ENCODE results near the gene RASAL1.

The RASAL1 gene

DNA sequence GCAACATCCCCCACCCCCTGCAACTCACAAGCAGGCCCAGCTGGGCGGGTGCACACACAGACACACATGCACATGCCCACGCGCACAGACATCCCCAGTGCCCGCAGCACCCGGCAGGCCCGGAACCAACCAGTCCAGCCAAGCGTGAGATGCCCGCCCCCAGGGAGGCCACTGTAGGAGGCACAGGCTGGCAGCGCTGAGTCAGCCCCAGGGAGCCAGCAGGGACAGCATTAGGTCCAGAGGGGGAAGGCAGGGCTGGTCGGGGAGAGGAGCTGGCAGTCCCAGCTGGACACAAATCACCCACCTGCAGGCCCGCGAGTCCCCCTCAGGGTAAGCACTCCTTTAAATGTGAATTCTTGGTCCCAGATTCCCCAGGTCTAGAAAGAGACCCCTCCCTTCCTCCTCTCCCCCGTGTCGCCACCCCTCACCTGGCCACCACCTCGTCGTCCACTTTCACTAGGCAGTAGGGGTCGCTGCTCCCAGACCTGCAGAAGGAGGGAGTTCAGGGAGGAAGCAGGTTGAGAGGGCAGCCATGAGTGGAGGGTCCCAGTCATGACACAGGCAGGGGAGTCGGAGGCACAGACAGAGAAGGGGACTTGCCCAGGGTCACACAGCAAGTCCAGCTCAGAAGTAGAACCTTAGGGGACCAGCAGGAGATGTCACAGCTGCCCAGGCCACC lies 5.0 kb downstream of the RASAL1 start:
- TF ChIP-seq, protein P1, sequence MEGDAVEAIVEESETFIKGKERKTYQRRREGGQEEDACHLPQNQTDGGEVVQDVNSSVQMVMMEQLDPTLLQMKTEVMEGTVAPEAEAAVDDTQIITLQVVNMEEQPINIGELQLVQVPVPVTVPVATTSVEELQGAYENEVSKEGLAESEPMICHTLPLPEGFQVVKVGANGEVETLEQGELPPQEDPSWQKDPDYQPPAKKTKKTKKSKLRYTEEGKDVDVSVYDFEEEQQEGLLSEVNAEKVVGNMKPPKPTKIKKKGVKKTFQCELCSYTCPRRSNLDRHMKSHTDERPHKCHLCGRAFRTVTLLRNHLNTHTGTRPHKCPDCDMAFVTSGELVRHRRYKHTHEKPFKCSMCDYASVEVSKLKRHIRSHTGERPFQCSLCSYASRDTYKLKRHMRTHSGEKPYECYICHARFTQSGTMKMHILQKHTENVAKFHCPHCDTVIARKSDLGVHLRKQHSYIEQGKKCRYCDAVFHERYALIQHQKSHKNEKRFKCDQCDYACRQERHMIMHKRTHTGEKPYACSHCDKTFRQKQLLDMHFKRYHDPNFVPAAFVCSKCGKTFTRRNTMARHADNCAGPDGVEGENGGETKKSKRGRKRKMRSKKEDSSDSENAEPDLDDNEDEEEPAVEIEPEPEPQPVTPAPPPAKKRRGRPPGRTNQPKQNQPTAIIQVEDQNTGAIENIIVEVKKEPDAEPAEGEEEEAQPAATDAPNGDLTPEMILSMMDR (IDR thresholded peaks at IDR 0.05; ENCODE audit: insufficient read depth, low read depth, low read length, missing control alignments), result no peak
- no peak overlapping the region for H3K4me3 ChIP-seq (ENCODE audit: low read length)
- peak; percentile 45 for DNase-seq (ENCODE audit: low read depth)

DNA sequence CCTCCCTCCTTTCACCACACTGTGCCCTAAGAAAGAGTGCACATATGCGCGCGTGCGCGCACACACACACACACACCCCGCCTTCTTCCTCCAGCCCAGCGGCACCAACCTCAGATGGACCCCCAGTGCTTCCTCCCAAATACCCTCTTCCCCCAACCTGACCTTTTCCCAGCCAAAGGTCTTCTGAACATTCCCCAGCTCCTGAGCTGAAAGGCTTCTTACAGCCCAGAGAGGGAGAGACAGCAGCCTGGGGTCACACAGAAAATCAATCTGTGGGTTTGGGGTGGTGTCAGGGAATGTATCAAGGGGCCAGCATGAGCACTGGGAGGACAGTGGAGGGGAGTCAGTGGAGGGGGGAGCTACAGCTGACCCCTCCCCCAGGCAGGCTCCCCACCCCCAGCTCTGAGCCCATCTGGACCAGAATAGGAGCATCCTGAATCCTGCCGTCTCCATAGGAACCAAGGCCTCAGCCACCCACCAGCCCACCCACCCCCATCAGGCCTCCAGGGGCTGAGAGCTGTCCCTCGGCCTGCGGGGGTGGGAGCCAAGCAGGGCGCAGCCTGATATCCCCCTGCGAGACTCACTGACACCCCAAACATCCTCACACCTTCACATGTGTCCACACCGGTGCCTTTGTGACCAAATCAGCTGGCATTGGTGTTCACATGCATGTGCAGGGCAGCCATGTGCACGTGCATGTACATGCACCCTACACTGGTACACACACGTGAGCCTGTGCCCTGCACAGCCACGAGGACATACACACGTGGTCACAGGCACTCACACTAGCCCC lies 5.7 kb downstream of the RASAL1 start:
- TF ChIP-seq, protein P1 (IDR thresholded peaks at IDR 0.05; ENCODE audit: insufficient read depth, low read depth, low read length, missing control alignments), result no peak
- H3K4me3 ChIP-seq (ENCODE audit: low read length), result no peak overlapping the region
- no peak for DNase-seq (ENCODE audit: low read depth)

DNA sequence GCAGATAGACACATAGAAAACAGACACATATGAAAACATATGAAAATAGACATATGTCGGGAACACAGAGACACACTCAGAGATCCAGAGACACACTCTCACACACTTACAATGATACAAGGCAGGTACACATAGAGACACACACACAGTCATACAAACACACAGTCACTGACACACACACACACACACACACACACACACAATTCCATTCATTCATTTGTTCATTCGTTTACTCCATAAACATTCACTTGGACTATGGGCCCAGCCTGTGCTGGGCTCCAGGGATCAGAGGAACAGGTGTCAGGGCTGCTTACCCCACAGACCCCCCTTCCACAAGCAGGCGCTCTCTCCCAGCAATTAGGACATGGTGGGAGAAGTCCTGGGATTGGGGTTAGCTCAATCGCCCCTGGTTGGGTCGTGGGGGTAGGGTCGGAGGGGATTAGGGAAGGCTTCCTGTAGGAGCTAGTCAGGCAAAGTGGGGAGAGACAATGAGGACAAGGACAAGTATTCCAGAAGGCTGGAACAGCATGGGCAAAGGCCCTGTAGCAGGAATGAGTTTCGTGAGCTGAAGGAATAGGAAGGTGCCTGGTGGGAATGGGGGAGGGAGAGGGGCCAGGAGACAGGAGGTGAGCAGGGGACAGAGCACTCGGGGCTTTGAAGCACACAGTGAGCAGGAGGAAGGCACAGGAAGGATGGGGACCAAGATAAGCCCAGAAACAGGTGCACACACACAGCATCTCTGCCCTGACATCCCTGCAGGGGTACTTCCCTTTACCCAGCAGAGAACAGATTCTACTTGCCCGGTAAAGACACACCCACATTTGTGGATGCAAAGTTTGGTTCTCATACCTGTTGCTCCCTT lies 6.5 kb downstream of the RASAL1 start:
- TF ChIP-seq, protein P1 (IDR thresholded peaks at IDR 0.05; ENCODE audit: insufficient read depth, low read depth, low read length, missing control alignments), result no peak
- no peak overlapping the region for H3K4me3 ChIP-seq (ENCODE audit: low read length)
- DNase-seq (ENCODE audit: low read depth), result no peak

DNA sequence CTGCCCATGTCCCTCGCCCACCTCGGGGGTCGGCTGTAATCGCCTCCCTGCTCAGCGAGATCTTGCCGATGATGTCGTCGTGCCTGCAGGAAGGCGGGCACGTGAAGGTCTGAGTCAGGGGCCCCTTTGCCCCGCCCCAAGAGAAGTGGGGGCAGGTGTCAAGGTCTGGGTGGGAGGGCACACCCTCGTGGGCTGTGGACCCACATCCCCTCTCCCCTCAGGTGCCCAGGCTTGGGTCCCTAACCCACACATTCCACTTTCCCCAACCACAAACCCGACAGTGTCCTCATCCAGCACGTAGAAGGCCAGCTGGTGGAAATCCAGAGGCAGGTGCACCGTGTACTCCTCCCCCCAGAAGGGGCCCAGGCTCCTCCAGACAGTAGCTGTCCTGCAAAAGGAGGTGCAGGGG lies 7.8 kb downstream of the RASAL1 start:
- H3K4me3 ChIP-seq (ENCODE audit: low read length), result no peak overlapping the region
- no peak for DNase-seq (ENCODE audit: low read depth)
- TF ChIP-seq, protein P1 (IDR thresholded peaks at IDR 0.05; ENCODE audit: insufficient read depth, low read depth, low read length, missing control alignments), result no peak

DNA sequence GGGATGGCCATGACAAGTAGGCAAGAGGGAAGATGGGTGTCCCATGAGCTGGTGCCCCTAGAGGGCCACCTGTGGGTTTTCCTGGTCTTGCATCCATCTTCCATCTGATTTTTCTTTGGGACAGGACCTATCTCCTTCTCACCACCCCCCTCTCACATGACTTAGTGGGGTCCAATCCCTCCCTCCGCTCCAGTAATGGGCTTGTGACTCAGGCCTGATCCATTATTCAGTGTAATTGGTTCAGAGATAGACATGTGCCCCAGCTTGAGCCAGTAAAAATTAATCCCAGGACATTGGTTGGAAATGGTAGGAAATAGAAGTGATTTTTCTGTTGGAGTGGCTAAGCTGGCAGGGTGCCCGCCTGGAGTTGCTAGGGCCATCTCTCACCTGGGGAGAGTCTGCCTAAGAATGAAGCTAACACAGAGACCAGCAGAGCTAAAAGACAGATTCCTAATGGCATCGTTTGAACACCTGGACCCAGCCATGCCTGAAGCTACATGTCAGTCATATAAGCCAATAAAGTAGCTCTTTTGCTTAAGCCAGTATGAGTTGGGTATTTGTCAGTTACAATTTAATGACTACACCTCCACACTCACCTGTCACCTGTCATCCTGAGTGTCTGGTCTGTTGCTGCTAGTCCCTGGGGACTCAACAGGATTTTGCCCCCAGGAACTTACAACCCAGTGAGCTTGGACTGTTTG lies 14.7 kb downstream of the RASAL1 start:
- DNase-seq (ENCODE audit: low read depth), result no peak
- TF ChIP-seq, protein P1 (IDR thresholded peaks at IDR 0.05; ENCODE audit: insufficient read depth, low read depth, low read length, missing control alignments), result no peak
- H3K4me3 ChIP-seq (ENCODE audit: low read length), result no peak overlapping the region

DNA sequence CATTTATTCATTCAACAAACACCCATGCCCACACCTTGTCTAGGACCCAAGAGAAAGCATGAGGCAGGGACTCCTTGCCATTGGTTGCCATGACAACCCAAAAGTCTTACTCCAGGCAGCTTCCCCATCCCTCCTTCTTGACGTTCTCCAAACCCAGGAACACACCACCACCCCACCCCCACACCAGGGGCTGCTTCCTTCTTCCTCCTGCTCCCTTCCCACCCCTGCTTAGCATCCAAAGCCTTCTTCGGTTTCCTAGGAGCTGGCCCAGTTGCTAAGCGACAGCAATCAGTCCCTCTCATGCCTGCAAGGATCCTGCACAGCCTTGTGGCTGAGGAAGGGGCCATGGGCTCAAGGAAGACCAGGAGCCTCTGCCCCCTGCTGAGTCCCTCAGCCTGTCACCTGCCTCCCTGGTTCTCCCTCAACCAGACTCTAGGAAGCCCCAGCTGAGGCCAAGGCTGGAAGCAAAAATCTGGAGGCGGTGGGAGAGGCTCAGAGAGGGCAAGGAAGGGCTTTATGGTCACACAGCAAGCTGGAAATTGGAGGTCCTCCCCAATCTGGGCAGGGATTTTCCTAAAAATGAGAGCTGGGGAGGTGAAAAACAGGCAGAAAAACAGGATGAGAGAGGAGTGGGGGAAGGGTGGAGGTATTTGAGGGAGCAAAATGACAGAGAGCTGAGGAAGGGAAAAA lies 15.4 kb downstream of the RASAL1 start:
- no peak for DNase-seq (ENCODE audit: low read depth)
- H3K4me3 ChIP-seq (ENCODE audit: low read length), result no peak overlapping the region
- TF ChIP-seq, protein P1 (IDR thresholded peaks at IDR 0.05; ENCODE audit: insufficient read depth, low read depth, low read length, missing control alignments), result no peak
